Measurements from ENCODE around the gene GPBP1L1. TPM values are rescaled to one million over a fixed set of nuclear protein-coding genes. Genes with fewer than 3 reads are reported as not detected.

The GPBP1L1 gene
- total RNA-seq, 1 experiment from 2014 or later, result 110 TPM

DNA sequence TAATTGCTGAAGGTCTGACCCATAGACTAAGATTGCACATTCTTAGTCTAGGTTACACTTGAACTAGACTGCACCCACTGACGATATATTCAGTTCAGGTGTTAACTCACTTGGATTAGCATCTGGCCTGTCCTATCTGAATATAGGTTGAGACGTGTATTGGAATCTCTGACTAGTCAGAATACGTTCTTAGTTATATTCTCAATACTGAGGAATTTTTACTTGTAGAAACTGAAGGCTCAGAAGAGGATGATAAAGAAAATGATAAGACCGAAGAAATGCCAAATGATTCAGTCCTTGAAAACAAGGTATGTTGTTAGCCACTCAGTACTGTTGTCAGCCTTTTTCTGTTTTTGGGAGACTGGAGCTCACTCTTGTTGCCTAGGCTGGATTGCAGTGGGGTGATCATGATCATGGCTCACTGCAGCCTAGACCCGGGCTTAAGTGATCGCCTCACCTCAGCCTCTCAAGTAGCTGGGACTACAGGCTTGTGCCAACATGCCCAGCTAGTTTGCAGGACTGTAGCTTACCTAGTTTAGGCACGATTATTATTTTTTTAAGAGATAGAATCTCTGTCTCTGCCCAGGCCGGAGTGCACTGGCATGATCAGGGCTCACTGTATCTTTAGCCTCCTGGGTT is 73.3 kb downstream of the GPBP1L1 start:
- Histone ChIP-seq H3K79me2 (ENCODE audit: insufficient read depth, low read length) (peaks cover 54% of the 10 kb centered on the region), H3K9ac (ENCODE audit: low read length) (no peak overlapping the region), H2AFZ (ENCODE audit: low read depth, low read length, poor library complexity, severe bottlenecking) (no peak overlapping the region), H3K4me1 (ENCODE audit: control insufficient read depth in 1 of 2, insufficient read depth in 2 of 2, low read length in 2 of 2) (no peaks in the 10 kb centered on the region), H3K27ac (ENCODE audit: low read depth, low read length) (no peak overlapping the region), H3K9me2 (ENCODE audit: insufficient read depth) (no peaks in the 10 kb centered on the region), H3K4me2 (ENCODE audit: low read length) (no peak overlapping the region), H4K20me1 (ENCODE audit: insufficient read depth) (no peaks in the 10 kb centered on the region; the same call in 1 of the 2 replicates), H3K9me3 (ENCODE audit: control insufficient read depth in 1 of 2, insufficient read depth in 1 of 2, low read depth in 1 of 2, low read length in 2 of 2) (no peaks in the 10 kb centered on the region), H3K4me3 (replicated peaks in 1 of 2; ENCODE audit: low read depth in 1 of 2, low read length in 2 of 2) (no peak overlapping the region), H3K27me3 (ENCODE audit: insufficient read depth, low read length) (no peaks in the 10 kb centered on the region), H3K36me3 (ENCODE audit: control insufficient read depth in 1 of 2, insufficient read depth in 2 of 2, low read length in 2 of 2) (peaks cover 40 to 72% of the 10 kb centered on the region in 2 experiments)
- DNase-seq (ENCODE audit: low read depth, low spot score), result no peak
- BruUV-seq (replicated peaks), result no TSS peak
- ChIA-PET CTCF (no interaction called here), RAD21 (ENCODE audit: low non-redundant PET in 1 of 2, low total read pairs in 2 of 2, uncharacterized antibody in 2 of 2, unreplicated experiment in 2 of 2) (no interaction called here), POLR2A (no interaction called here)
- ATAC-seq, result no peak
- intact Hi-C loops (cut with micrococcal nuclease), result no loop called here
- TF ChIP-seq CBX3 (IDR thresholded peaks at IDR 0.05; ENCODE audit: low read depth), result no peak
- TF ChIP-seq POLR2A (IDR thresholded peaks at IDR 0.05; ENCODE audit: borderline replicate concordance, extremely low read depth, insufficient read depth, insufficient read length), result no peak
- TF ChIP-seq EGR1 (IDR thresholded peaks at IDR 0.05; ENCODE audit: low read depth), result no peak
- TF ChIP-seq ZNF274 (IDR thresholded peaks at IDR 0.05; ENCODE audit: low read depth, low read length), result no peak
- TF ChIP-seq JUND (IDR thresholded peaks at IDR 0.05), result no peak
- no peak for TF ChIP-seq ELF1 (IDR thresholded peaks at IDR 0.05; ENCODE audit: borderline replicate concordance, low read depth)
- no peak for TF ChIP-seq EZH2 (IDR thresholded peaks at IDR 0.05)

DNA sequence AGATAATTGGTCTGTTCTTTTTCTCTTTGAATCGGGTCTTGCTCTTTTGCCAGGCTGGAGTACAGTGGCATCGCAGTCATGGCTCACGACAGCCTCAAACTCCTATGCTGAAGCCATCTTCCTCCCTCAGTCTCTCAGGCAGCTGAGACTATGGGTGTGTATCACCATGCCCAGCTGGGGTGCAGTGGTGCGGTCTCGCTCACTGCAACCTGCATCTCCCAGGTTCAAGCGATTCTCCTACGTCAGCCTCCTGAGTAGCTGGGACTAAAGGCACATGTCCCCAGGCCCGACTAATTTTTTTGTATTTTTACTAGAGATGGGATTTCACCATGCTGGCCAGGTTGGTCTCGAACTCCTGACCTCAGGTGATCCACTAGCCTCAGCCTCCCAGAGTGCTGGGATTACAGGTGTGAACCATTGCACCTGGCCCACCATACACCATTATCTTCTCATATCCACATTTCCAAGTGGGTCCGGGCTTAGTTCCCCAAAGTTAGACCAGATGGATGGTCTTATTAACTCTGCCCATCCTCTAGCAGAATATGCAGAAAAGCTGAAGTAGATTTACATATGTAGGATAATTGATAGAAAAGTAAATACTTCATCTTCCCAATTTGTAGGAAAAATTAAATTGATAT is 75.6 kb downstream of the GPBP1L1 start:
- peaks cover 76% of the 10 kb centered on the region for H3K79me2 ChIP-seq (ENCODE audit: insufficient read depth, low read length)
- RAD21 ChIA-PET (ENCODE audit: low non-redundant PET in 1 of 2, low total read pairs in 2 of 2, uncharacterized antibody in 2 of 2, unreplicated experiment in 2 of 2), result no interaction called here
- no peak for ATAC-seq

More for the DNA sequence above, 75.6 kb downstream of the GPBP1L1 start:
- no peak for DNase-seq (ENCODE audit: low read depth, low spot score)
- no peak overlapping the region for H3K27ac ChIP-seq (ENCODE audit: low read depth, low read length)
- H3K9me3 ChIP-seq (ENCODE audit: control insufficient read depth in 1 of 2, insufficient read depth in 1 of 2, low read depth in 1 of 2, low read length in 2 of 2), result no peaks in the 10 kb centered on the region
- intact Hi-C loops (cut with micrococcal nuclease), result no loop called here
- H2AFZ ChIP-seq (ENCODE audit: low read depth, low read length, poor library complexity, severe bottlenecking), result no peak overlapping the region
- peaks cover 7% of the 10 kb centered on the region; the same call in 1 of the 2 replicates for H4K20me1 ChIP-seq (ENCODE audit: insufficient read depth)
- POLR2A ChIA-PET, result no interaction called here
- H3K9me2 ChIP-seq (ENCODE audit: insufficient read depth), result no peaks in the 10 kb centered on the region
- H3K9ac ChIP-seq (ENCODE audit: low read length), result no peak overlapping the region
- no TSS peak for BruUV-seq (replicated peaks)
- no peak overlapping the region for H3K4me2 ChIP-seq (ENCODE audit: low read length)
- TF ChIP-seq POLR2A (IDR thresholded peaks at IDR 0.05; ENCODE audit: borderline replicate concordance, extremely low read depth, insufficient read depth, insufficient read length), result no peak
- TF ChIP-seq CEBPB (IDR thresholded peaks at IDR 0.05; ENCODE audit: low read depth), result no peak
- TF ChIP-seq YY1 (IDR thresholded peaks at IDR 0.05; ENCODE audit: extremely low read depth, insufficient replicate concordance, low read depth, low read length), result no peak
- TF ChIP-seq RAD21 (IDR thresholded peaks at IDR 0.05; ENCODE audit: low read depth), result no peak
- TF ChIP-seq, protein P1, sequence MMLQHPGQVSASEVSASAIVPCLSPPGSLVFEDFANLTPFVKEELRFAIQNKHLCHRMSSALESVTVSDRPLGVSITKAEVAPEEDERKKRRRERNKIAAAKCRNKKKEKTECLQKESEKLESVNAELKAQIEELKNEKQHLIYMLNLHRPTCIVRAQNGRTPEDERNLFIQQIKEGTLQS (IDR thresholded peaks at IDR 0.05), result no peak
- TF ChIP-seq, protein P2, sequence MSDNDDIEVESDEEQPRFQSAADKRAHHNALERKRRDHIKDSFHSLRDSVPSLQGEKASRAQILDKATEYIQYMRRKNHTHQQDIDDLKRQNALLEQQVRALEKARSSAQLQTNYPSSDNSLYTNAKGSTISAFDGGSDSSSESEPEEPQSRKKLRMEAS (IDR thresholded peaks at IDR 0.05), result no peak
- TF ChIP-seq SIN3A (IDR thresholded peaks at IDR 0.05; ENCODE audit: low read depth), result no peak
- no peak overlapping the region for H3K4me3 ChIP-seq (replicated peaks in 1 of 2; ENCODE audit: low read depth in 1 of 2, low read length in 2 of 2)
- H3K27me3 ChIP-seq (ENCODE audit: insufficient read depth, low read length), result no peaks in the 10 kb centered on the region
- CTCF ChIA-PET, result no interaction called here
- peaks cover 40 to 61% of the 10 kb centered on the region in 2 experiments for H3K36me3 ChIP-seq (ENCODE audit: control insufficient read depth in 1 of 2, insufficient read depth in 2 of 2, low read length in 2 of 2)
- no peaks in the 10 kb centered on the region for H3K4me1 ChIP-seq (ENCODE audit: control insufficient read depth in 1 of 2, insufficient read depth in 2 of 2, low read length in 2 of 2)

Data from HCT116 (cell line).